Measurements from ENCODE around the gene OCA2.

DNA sequence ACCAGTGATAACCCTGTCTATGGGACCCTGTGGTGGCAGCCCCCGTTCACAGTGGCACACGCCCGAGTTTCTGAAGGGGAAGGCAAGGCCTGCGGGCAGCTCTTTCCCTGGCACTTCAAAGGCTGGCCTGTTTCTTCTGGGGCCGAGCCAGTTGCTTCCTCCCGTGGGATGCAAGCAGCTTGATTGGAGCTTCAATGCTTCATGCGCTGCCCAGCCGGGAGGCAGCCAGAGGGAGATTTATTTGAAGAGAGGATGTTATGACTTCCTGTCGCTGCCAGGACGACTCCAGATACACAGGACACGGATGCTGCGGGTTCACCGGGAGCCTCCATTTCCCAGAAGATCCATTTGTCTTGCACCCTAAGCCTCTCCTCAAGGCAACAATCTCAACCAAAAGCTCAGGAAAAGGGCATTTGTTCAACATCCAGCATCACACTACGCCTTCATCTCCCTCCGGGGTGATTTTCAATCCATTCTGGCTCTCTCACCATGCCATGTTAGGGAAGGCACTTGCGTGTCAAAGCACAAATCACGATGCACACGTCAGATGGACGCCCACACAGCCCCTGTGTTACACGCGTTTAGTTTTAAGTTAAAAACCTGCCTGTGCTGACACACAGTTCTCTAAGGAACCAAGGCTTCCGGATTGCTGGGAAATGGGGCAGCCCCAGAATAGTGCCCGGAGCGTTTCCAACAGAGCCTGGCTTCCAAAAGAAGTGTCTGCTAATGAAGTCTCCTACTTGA, 330.2 kb downstream of the OCA2 start:
- TF ChIP-seq, protein P1, sequence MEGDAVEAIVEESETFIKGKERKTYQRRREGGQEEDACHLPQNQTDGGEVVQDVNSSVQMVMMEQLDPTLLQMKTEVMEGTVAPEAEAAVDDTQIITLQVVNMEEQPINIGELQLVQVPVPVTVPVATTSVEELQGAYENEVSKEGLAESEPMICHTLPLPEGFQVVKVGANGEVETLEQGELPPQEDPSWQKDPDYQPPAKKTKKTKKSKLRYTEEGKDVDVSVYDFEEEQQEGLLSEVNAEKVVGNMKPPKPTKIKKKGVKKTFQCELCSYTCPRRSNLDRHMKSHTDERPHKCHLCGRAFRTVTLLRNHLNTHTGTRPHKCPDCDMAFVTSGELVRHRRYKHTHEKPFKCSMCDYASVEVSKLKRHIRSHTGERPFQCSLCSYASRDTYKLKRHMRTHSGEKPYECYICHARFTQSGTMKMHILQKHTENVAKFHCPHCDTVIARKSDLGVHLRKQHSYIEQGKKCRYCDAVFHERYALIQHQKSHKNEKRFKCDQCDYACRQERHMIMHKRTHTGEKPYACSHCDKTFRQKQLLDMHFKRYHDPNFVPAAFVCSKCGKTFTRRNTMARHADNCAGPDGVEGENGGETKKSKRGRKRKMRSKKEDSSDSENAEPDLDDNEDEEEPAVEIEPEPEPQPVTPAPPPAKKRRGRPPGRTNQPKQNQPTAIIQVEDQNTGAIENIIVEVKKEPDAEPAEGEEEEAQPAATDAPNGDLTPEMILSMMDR (IDR thresholded peaks at IDR 0.05; ENCODE audit: insufficient read depth, low read length, poor library complexity, severe bottlenecking): no peak
- TF ChIP-seq EZH2phosphoT487 (conservative IDR thresholded peaks at IDR 0.05; ENCODE audit: low read length): no peak
